HEK293 (cell line): ENCODE results near the gene FGFR3.

ENCODE experiments used
- CTCF ChIA-PET: fragments of 350-600 bp; formaldehyde crosslinking; extraction: SDS; loops from one replicate; lab custom pipeline; 2021; ENCODE audit warnings: antibody characterized with exemption; lab: Yijun Ruan, JAX
- POLR2A ChIA-PET: fragments of 300-600 bp; formaldehyde crosslinking; extraction: SDS; loops from one replicate; lab custom pipeline; 2020; ENCODE audit warnings: antibody characterized with exemption, inconsistent platforms; lab: Yijun Ruan, JAX
- H3K27ac ChIP-seq: fragments of 200-500 bp; sonication (Bioruptor generic); 2 replicates; pipeline ENCODE4 v1.5.1; 2014; ENCODE audit warnings: low read depth, low read length, control low read depth, inconsistent platforms; ENCODE audit errors: extremely low read depth
- H3K36me3 ChIP-seq, 2 experiments: fragments of 200-500 bp in 1 of 2; sonication (Bioruptor generic) in 1 of 2; 1 replicate in 1 of 2; 2 replicates in 1 of 2; pipeline ENCODE4 v1.5.1; 2014 to 2017; ENCODE audit warnings: inconsistent platforms in 2 of 2, low read length in 2 of 2; ENCODE audit not compliant: control insufficient read depth in 2 of 2, insufficient read depth in 1 of 2
- H3K4me1 ChIP-seq: fragments of 200-500 bp; sonication (Bioruptor generic); 2 replicates; pipeline ENCODE4 v1.5.1; 2014; ENCODE audit warnings: mild to moderate bottlenecking, low read length, inconsistent platforms; ENCODE audit not compliant: control insufficient read depth, insufficient read depth
- H3K4me3 ChIP-seq: 2 replicates; pipeline ENCODE4 v1.5.1; 2011; ENCODE audit warnings: low read depth, mild to moderate bottlenecking, control low read depth, low read length, moderate library complexity
- H3K9me3 ChIP-seq: fragments of 200-500 bp; sonication (Bioruptor generic); 2 replicates; pipeline ENCODE4 v1.5.1; 2014; ENCODE audit warnings: low read depth, low read length, inconsistent platforms; ENCODE audit not compliant: control insufficient read depth, insufficient read depth
- BCL11B ChIP-seq: fragments of 450-650 bp; formaldehyde crosslinking; IDR thresholded peaks from 2 replicates; pipeline ENCODE4 v1.5.1; 2016; ENCODE audit warnings: low read depth, missing biosample characterization, missing genetic modification characterization
- GLI4 ChIP-seq: fragments of 450-650 bp; formaldehyde crosslinking; IDR thresholded peaks from 2 replicates; pipeline ENCODE4 v1.5.1; 2016; ENCODE audit warnings: missing biosample characterization, missing genetic modification characterization
- GLIS2 ChIP-seq: fragments of 450-650 bp; formaldehyde crosslinking; IDR thresholded peaks from 2 replicates; pipeline ENCODE4 v1.5.1; 2016; ENCODE audit warnings: missing biosample characterization, missing genetic modification characterization
- KLF1 ChIP-seq: fragments of 450-650 bp; formaldehyde crosslinking; IDR thresholded peaks from 2 replicates; pipeline ENCODE4 v1.5.1; 2016; ENCODE audit warnings: missing biosample characterization, missing genetic modification characterization
- SCRT1 ChIP-seq: fragments of 450-650 bp; formaldehyde crosslinking; IDR thresholded peaks from 2 replicates; pipeline ENCODE4 v1.5.1; 2016; ENCODE audit warnings: missing biosample characterization, missing genetic modification characterization, borderline replicate concordance
- SP3 ChIP-seq: fragments of 450-650 bp; formaldehyde crosslinking; IDR thresholded peaks from 2 replicates; pipeline ENCODE4 v1.5.1; 2016; ENCODE audit warnings: missing biosample characterization, missing genetic modification characterization
- ZFHX2 ChIP-seq: fragments of 450-650 bp; formaldehyde crosslinking; conservative IDR thresholded peaks from 2 replicates; pipeline ENCODE4 v1.5.1; 2016; ENCODE audit warnings: missing biosample characterization, missing genetic modification characterization
- ZNF112 ChIP-seq: fragments of 450-650 bp; formaldehyde crosslinking; IDR thresholded peaks from 2 replicates; pipeline ENCODE4 v1.5.0; 2017; ENCODE audit warnings: missing biosample characterization, missing genetic modification characterization
- ZNF16 ChIP-seq: fragments of 450-650 bp; formaldehyde crosslinking; IDR thresholded peaks from 2 replicates; pipeline ENCODE4 v1.5.1; 2016; ENCODE audit warnings: low read depth, missing biosample characterization, missing genetic modification characterization
- ZNF221 ChIP-seq: fragments of 450-650 bp; formaldehyde crosslinking; IDR thresholded peaks from 2 replicates; pipeline ENCODE4 v1.5.1; 2017; ENCODE audit warnings: missing biosample characterization, missing genetic modification characterization, borderline replicate concordance
- ZNF223 ChIP-seq: fragments of 450-650 bp; formaldehyde crosslinking; IDR thresholded peaks from 2 replicates; pipeline ENCODE4 v1.5.1; 2016; ENCODE audit warnings: missing biosample characterization, missing genetic modification characterization
- ZNF292 ChIP-seq: fragments of 450-650 bp; formaldehyde crosslinking; IDR thresholded peaks from 2 replicates; pipeline ENCODE4 v1.5.1; 2016; ENCODE audit warnings: low read depth, missing biosample characterization, missing genetic modification characterization, borderline replicate concordance
- ZNF549 ChIP-seq: fragments of 450-650 bp; IDR thresholded peaks from 2 replicates; pipeline ENCODE4 v1.5.1; 2018; ENCODE audit warnings: missing biosample characterization, missing genetic modification characterization, mild to moderate bottlenecking, inconsistent platforms, moderate library complexity
- ZNF768 ChIP-seq: fragments of 450-650 bp; formaldehyde crosslinking; IDR thresholded peaks from 2 replicates; pipeline ENCODE4 v1.5.1; 2018; ENCODE audit warnings: missing biosample characterization, mild to moderate bottlenecking, missing genetic modification characterization
- TF ChIP-seq, protein P1 (sequence below): fragments of 450-650 bp; formaldehyde crosslinking; IDR thresholded peaks from 2 replicates; pipeline ENCODE4 v1.5.1; 2016; ENCODE audit warnings: missing biosample characterization, missing genetic modification characterization
- TF ChIP-seq, protein P2 (sequence below): fragments of 450-650 bp; formaldehyde crosslinking; IDR thresholded peaks from 2 replicates; pipeline ENCODE4 v1.5.1; 2016; ENCODE audit warnings: missing biosample characterization, missing genetic modification characterization
- TF ChIP-seq, protein P3 (sequence below): fragments of 450-650 bp; formaldehyde crosslinking; IDR thresholded peaks from 2 replicates; pipeline ENCODE4 v1.5.1; 2017; ENCODE audit warnings: missing biosample characterization, missing genetic modification characterization

Gene FGFR3

DNA sequence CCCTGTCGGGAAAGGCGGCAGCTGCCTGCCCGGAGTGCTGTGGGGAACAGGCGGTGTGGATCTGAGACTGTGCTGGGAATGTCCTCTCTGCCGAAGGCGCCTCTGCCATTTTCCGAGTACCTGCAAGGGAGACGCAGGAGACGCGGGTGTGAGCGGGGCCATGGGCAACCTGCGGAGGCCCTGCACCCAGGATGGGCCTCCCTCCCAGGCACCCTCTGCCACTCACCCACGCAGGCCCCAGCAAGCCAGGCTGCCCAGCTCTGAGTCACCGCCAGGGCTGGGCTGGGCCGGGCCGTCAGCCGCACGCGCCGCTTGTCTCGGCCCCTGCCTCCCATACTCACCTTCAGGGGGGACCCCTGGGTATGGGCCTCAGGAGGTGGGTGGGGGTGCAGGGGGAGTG lies 3.5 kb upstream of the FGFR3 start:
- TF ChIP-seq ZFHX2 (tag by site-specific recombination) (0 out of 2 replicates have a peak, but pooled peaks have one; percentile 17), SP3 (tag by site-specific recombination) (no peak)
- TF ChIP-seq, all 188 proteins: peak for 1
- no peak overlapping the region for H3K27ac ChIP-seq
- H3K4me3 ChIP-seq: no peak overlapping the region
- ChIA-PET POLR2A (no interaction called here), CTCF (interaction anchor here (1.8 kb wide), 1 partner anchor 42 kb away, joined by 5 read pairs; no protein-coding TSS in a partner anchor)
- no peaks in the 10 kb centered on the region for H3K4me1 ChIP-seq
- no peaks in the 10 kb centered on the region for H3K36me3 ChIP-seq
- H3K9me3 ChIP-seq: no peaks in the 10 kb centered on the region

DNA sequence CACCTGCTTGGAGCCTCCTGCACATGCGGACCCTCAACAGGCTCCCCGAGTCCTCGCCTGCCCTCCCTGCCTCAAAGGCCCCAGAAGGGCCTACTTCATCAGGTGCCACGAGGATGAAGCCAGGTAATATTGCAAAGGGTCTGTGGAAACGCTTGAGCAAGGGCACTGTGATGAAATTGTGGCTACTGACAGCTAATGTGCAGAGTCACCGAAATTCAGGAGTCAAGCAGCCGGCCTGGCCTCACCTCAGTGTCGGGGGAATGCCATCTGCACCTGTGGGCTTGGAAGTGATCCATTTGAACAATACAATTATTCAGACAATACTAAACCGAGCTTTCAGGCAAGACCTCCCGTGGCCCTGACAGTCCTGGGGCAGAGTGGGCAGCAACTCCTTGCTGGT lies 3.1 kb upstream of the FGFR3 start:
- Histone ChIP-seq H3K27ac (no peak overlapping the region), H3K4me1 (no peaks in the 10 kb centered on the region), H3K36me3 (no peaks in the 10 kb centered on the region), H3K4me3 (no peak overlapping the region), H3K9me3 (no peaks in the 10 kb centered on the region)
- no peak for TF ChIP-seq BCL11B (tag by site-specific recombination)
- no peak for TF ChIP-seq ZNF292 (tag by site-specific recombination)
- no peak for TF ChIP-seq ZNF112 (tag by site-specific recombination)
- no peak for TF ChIP-seq KLF1 (tag by site-specific recombination)
- TF ChIP-seq, protein P1, sequence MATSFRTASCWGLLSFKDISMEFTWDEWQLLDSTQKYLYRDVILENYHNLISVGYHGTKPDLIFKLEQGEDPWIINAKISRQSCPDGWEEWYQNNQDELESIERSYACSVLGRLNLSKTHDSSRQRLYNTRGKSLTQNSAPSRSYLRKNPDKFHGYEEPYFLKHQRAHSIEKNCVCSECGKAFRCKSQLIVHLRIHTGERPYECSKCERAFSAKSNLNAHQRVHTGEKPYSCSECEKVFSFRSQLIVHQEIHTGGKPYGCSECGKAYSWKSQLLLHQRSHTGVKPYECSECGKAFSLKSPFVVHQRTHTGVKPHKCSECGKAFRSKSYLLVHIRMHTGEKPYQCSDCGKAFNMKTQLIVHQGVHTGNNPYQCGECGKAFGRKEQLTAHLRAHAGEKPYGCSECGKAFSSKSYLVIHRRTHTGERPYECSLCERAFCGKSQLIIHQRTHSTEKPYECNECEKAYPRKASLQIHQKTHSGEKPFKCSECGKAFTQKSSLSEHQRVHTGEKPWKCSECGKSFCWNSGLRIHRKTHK (tag by site-specific recombination): no peak
- TF ChIP-seq GLI4: no peak
- TF ChIP-seq GLIS2 (tag by site-specific recombination): no peak
- CTCF ChIA-PET: no interaction called here
- POLR2A ChIA-PET: no interaction called here

DNA sequence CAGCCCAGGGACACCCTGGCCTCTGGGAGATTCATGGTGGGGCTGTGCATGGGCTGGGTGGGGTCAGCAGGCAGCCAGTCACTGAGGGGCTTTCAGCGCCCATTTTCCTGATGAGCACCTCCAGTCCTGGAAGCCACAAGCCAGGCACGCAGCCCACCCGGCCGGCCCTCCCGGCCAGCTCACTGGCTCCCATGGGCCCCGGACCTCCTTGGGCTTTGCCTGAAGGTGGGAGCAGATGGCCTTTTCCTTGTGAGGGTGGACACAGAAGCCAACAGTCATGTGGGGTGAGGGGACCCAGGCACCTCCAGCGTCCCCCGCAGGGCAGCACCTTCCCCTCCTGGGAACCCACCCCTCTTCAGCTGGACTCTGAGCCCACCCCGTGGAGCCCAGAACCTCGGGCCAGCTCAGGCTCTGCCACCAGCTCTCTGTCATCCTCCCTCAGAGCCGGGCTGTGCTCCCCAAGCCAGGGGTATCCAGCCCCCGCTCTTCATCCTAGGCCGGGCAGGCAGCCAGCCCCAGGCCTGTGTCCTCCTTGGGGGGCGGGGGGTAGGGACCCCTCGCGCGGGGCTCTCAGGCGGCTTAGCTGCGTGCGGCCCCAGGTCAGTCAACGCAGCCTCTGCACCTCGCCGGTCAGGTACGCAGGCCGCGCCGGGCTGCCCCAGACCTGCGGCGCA lies 798 bp upstream of the FGFR3 start:
- TF ChIP-seq ZNF16 (no peak), ZNF549 (tag by site-specific recombination) (no peak), ZNF768 (tag by site-specific recombination) (no peak), SCRT1 (no peak), ZNF223 (tag by site-specific recombination) (no peak)
- TF ChIP-seq, protein P2, sequence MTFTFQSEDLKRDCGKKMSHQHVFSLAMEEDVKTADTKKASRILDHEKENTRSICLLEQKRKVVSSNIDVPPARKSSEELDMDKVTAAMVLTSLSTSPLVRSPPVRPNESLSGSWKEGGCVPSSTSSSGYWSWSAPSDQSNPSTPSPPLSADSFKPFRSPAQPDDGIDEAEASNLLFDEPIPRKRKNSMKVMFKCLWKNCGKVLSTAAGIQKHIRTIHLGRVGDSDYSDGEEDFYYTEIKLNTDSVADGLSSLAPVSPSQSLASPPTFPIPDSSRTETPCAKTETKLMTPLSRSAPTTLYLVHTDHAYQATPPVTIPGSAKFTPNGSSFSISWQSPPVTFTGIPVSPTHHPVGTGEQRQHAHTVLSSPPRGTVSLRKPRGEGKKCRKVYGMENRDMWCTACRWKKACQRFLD (tag by site-specific recombination): no peak
- no peaks in the 10 kb centered on the region for H3K9me3 ChIP-seq
- ChIA-PET CTCF (interaction anchor here (0.6 kb wide), 1 partner anchor 14 kb away, joined by 3 read pairs; no protein-coding TSS in a partner anchor), POLR2A (interaction anchor here (0.5 to 4.6 kb wide), 7 partner anchors 9 to 46 kb away, joined by 3 to 25 read pairs (median 5); no protein-coding TSS in a partner anchor)
- H3K4me1 ChIP-seq: no peaks in the 10 kb centered on the region
- H3K27ac ChIP-seq: no peak overlapping the region
- no peak overlapping the region for H3K4me3 ChIP-seq
- peaks cover 0 to 13% of the 10 kb centered on the region in 2 experiments; a peak in 1 of 3 replicates for H3K36me3 ChIP-seq

DNA sequence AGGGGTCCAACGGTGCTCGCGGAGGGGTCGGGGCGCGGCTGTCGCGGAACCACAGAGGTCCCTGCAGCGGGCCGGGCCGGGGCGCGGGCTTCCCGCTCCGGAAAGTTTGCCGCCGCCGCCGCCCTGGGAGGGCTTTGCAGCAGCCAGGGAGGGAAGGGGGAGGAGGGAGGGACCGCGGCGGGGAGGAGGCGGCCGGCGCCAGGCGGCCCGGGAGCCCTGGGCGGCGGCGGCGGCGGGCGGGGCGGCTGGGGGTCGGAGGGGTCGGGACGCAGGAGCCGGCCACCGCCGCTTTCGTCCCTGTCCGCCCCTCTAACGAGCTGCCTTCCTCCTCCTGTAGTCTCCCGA lies 375 bp downstream of the FGFR3 start:
- no peak for TF ChIP-seq ZNF221 (tag by site-specific recombination)
- TF ChIP-seq, protein P3, sequence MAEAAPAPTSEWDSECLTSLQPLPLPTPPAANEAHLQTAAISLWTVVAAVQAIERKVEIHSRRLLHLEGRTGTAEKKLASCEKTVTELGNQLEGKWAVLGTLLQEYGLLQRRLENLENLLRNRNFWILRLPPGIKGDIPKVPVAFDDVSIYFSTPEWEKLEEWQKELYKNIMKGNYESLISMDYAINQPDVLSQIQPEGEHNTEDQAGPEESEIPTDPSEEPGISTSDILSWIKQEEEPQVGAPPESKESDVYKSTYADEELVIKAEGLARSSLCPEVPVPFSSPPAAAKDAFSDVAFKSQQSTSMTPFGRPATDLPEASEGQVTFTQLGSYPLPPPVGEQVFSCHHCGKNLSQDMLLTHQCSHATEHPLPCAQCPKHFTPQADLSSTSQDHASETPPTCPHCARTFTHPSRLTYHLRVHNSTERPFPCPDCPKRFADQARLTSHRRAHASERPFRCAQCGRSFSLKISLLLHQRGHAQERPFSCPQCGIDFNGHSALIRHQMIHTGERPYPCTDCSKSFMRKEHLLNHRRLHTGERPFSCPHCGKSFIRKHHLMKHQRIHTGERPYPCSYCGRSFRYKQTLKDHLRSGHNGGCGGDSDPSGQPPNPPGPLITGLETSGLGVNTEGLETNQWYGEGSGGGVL (tag by site-specific recombination): peak; percentile 27; the same call in 1 of the 2 replicates
- Histone ChIP-seq H3K4me1 (no peaks in the 10 kb centered on the region), H3K36me3 (peaks cover 0 to 17% of the 10 kb centered on the region in 2 experiments; a peak in 1 of 3 replicates), H3K27ac (peak overlapping the region; percentile 69; the same call in 1 of the 2 replicates), H3K9me3 (no peaks in the 10 kb centered on the region), H3K4me3 (peak overlapping the region; percentile 63)
- ChIA-PET POLR2A (interaction anchor here (1.3 to 4.6 kb wide), 5 partner anchors 10 to 47 kb away, joined by 5 to 25 read pairs (median 5); no protein-coding TSS in a partner anchor), CTCF (interaction anchor here (0.7 kb wide), 1 partner anchor 940 kb away, joined by 3 read pairs; no protein-coding TSS in a partner anchor)
